Upper lobe of left lung (tissue), 4 donors: ENCODE data around the gene PTPRM.

Experiments
- CTCF ChIP-seq, 6 experiments: fragments of 450-650 bp in 4 of 6; fragments of 200-600 bp in 2 of 6; sonication (generic) in 2 of 6; IDR thresholded peaks; one replicate each; pipeline ENCODE4 v1.5.1; 2016 to 2019; ENCODE audit warnings: antibody characterized with exemption in 6 of 6
- POLR2A ChIP-seq, 4 donors: fragments of 450-650 bp; IDR thresholded peaks; one replicate each; pipeline ENCODE4 v1.5.1; 2016 to 2017; ENCODE audit warnings: antibody characterized with exemption in 4 of 4, mild to moderate bottlenecking in 2 of 4
- POLR2AphosphoS5 ChIP-seq, 2 donors: sonication (generic); formaldehyde crosslinking; IDR thresholded peaks; one replicate each; pipeline ENCODE4 v1.5.1; 2017; ENCODE audit warnings: antibody characterized with exemption in 2 of 2

GRCh38 chr18:8359481-8359880 is 792.4 kb downstream of the PTPRM start:
- TF ChIP-seq CTCF (IDR thresholded peaks at IDR 0.05) (no peak), POLR2AphosphoS5 (IDR thresholded peaks at IDR 0.05) (no peak), POLR2A (IDR thresholded peaks at IDR 0.05) (no peak)
